Testis (tissue), 3 donors: ENCODE data around the gene DZIP1. TPM values are rescaled to one million over a fixed set of nuclear protein-coding genes. Genes with fewer than 3 reads are reported as not detected.

Source experiments
- DNase-seq: peaks from one replicate; pipeline ENCODE4 v3.0.0-alpha.2; 2019
- H3K27ac ChIP-seq, 2 donors: fragments of 200-600 bp; sonication (generic); one replicate each; pipeline ENCODE4 v1.5.1; 2019
- H3K27me3 ChIP-seq: fragments of 200-600 bp; sonication (generic); one replicate; pipeline ENCODE4 v1.5.1; 2019
- H3K36me3 ChIP-seq: fragments of 200-600 bp; sonication (generic); one replicate; pipeline ENCODE4 v1.5.1; 2017; ENCODE audit warnings: low read depth; ENCODE audit errors: missing control alignments
- H3K4me1 ChIP-seq: fragments of 200-600 bp; sonication (generic); one replicate; pipeline ENCODE4 v1.5.1; 2019
- H3K4me3 ChIP-seq, 2 donors: fragments of 200-600 bp; sonication (generic); one replicate each; pipeline ENCODE4 v1.5.1; 2017 to 2019
- H3K9me3 ChIP-seq: fragments of 200-600 bp; sonication (generic); one replicate; pipeline ENCODE4 v1.5.1; 2017
- POLR2A ChIP-seq: fragments of 450-650 bp; IDR thresholded peaks from one replicate; pipeline ENCODE4 v1.6.1; 2017; ENCODE audit warnings: antibody characterized with exemption, mild to moderate bottlenecking, moderate library complexity
- WGBS, 2 donors: methylation state at CpG; one replicate each; pipeline ENCODE4 v1.1.5; 2018; 5-methylcytosine and 5-hydroxymethylcytosine counted together
- intact Hi-C: fragments of 100-400 bp; cut with DNase I; formaldehyde crosslinking; loops from one replicate; pipeline ENCODE4 v1.15.1; 2023; ENCODE audit warnings: low total_unique reads
- polyA plus RNA-seq: library from polyadenylated mRNA; stranded (reverse); fragments of 350-450 nt; fragmentation: Illumina TruSeq; extraction: RNeasy Lipid Tissue Mini Kit (QIAGEN cat#74804); gene quantifications from one replicate; pipeline ENCODE4 v1.2.3, GENCODE V29; 2014; ENCODE audit warnings: low read depth, low replicate concordance; ENCODE audit not compliant: insufficient read depth
- total RNA-seq, 2 donors: library from RNA; depleted of rRNA; stranded (reverse); fragments of >200 nt; gene quantifications; one replicate each; pipeline ENCODE4 v1.2.3, GENCODE V29; 2016
- TF ChIP-seq, protein P1 (sequence below), 3 experiments: fragments of 450-650 bp in 2 of 3; fragments of 200-600 bp in 1 of 3; sonication (generic) in 1 of 3; IDR thresholded peaks; one replicate each; pipeline ENCODE4 v1.5.1; 2016 to 2019; ENCODE audit warnings: antibody characterized with exemption in 3 of 3, mild to moderate bottlenecking in 2 of 3, moderate library complexity in 1 of 3

The DZIP1 gene
- total and polyA plus RNA-seq, 3 donors from 2014 or later: 54.7 to 143 (median 63.7) TPM

DNA sequence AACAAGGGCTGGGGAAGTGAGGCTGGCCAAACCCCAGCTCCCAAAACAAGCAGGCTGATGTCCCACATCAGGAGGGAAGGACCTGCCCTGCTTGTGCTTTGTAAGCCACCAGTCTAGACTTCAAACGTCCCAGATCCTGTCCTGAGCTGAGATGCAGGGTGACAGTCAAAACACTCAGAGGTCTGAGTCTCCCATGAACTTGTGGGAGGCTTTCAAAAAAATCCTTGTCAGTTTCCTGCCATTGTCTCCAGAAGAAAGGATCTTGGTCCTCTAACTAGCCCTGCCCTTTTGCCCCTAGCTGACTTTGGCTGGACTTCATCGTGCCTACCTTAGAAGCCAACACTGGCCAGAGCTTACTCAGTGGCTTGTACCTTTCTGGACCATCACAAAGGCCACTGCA lies 43.3 kb downstream of the DZIP1 start:
- TF ChIP-seq, protein P1, sequence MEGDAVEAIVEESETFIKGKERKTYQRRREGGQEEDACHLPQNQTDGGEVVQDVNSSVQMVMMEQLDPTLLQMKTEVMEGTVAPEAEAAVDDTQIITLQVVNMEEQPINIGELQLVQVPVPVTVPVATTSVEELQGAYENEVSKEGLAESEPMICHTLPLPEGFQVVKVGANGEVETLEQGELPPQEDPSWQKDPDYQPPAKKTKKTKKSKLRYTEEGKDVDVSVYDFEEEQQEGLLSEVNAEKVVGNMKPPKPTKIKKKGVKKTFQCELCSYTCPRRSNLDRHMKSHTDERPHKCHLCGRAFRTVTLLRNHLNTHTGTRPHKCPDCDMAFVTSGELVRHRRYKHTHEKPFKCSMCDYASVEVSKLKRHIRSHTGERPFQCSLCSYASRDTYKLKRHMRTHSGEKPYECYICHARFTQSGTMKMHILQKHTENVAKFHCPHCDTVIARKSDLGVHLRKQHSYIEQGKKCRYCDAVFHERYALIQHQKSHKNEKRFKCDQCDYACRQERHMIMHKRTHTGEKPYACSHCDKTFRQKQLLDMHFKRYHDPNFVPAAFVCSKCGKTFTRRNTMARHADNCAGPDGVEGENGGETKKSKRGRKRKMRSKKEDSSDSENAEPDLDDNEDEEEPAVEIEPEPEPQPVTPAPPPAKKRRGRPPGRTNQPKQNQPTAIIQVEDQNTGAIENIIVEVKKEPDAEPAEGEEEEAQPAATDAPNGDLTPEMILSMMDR (IDR thresholded peaks at IDR 0.05): no peak
- TF ChIP-seq POLR2A: no peak
- Histone ChIP-seq H3K4me1 (no peaks in the 10 kb centered on the region), H3K36me3 (no peaks in the 10 kb centered on the region), H3K27me3 (no peaks in the 10 kb centered on the region), H3K4me3 (no peak overlapping the region), H3K9me3 (no peaks in the 10 kb centered on the region), H3K27ac (no peak overlapping the region)
- no peak for DNase-seq
- intact Hi-C loops: no loop called here
- 85 to 87% methylated on average over 2 of the region's 2 CpGs for WGBS, 2 donors

DNA sequence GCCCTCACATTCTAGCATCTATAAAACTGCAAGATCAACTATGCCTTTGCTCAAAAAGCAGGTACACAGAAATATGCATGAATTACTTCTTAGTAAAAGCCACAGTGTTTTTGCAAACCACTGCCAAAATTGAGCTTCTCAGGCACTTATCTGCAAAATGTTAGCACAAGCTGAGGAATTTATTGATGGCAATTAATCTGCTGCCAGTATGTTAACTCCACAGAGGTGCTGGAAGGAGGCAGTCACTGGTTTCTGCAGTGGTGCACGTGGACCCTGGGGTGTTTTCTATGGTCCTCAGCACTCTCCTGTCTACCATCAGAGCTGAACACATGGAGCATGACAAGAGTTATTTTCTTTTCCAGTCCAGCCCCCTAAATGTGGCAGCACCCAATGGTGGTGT lies 47.8 kb downstream of the DZIP1 start:
- intact Hi-C loops: no loop called here

DNA sequence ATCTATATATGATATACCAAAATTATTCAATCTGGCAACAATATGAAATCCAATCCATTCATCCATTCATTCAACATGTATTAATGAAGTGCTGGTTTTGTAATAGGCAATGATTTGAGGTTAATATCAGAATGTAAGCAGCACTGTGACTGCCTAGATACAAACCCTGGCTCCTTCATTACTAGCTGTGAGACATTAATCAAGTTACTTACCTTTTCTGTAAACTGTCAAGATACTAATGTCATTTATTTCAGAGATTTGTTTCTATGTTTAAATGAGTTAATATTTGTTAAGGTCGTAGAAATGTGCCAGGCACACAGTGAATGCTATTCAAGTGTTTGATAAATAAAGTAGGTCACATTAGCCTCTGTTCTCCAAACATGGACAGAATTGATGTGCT lies 51.0 kb downstream of the DZIP1 start:
- Histone ChIP-seq H3K4me3 (no peak overlapping the region), H3K27ac (no peak overlapping the region), H3K9me3 (no peaks in the 10 kb centered on the region), H3K4me1 (no peaks in the 10 kb centered on the region), H3K36me3 (no peaks in the 10 kb centered on the region), H3K27me3 (no peaks in the 10 kb centered on the region)
- TF ChIP-seq, protein P1 (IDR thresholded peaks at IDR 0.05): no peak
- no peak for TF ChIP-seq POLR2A
- no peak for DNase-seq
- intact Hi-C loops: no loop called here
- WGBS, 2 donors: 36 to 47% methylated on average over 1 of the region's 1 CpG

More for the DNA sequence above, 47.8 kb downstream of the DZIP1 start:
- TF ChIP-seq POLR2A: no peak
- TF ChIP-seq, protein P1 (IDR thresholded peaks at IDR 0.05): no peak
- no peaks in the 10 kb centered on the region for H3K36me3 ChIP-seq
- H3K27me3 ChIP-seq: no peaks in the 10 kb centered on the region
- WGBS, 2 donors: 48 to 82% methylated on average over 1 of the region's 1 CpG
- no peaks in the 10 kb centered on the region for H3K9me3 ChIP-seq
- no peak overlapping the region for H3K27ac ChIP-seq
- no peaks in the 10 kb centered on the region for H3K4me1 ChIP-seq
- DNase-seq: no peak
- no peak overlapping the region for H3K4me3 ChIP-seq

GRCh38 chr13:95588721-95589120 lies 55.8 kb downstream of the DZIP1 start:
- intact Hi-C loops: no loop called here
- no peak overlapping the region for H3K27ac ChIP-seq
- H3K4me1 ChIP-seq: no peaks in the 10 kb centered on the region
- DNase-seq: no peak
- H3K36me3 ChIP-seq: no peaks in the 10 kb centered on the region
- TF ChIP-seq, protein P1 (IDR thresholded peaks at IDR 0.05): no peak
- TF ChIP-seq POLR2A: no peak
- WGBS, 2 donors: 95 to 100% methylated on average over 2 of the region's 2 CpGs
- no peaks in the 10 kb centered on the region for H3K9me3 ChIP-seq
- no peaks in the 10 kb centered on the region for H3K27me3 ChIP-seq
- no peak overlapping the region for H3K4me3 ChIP-seq

DNA sequence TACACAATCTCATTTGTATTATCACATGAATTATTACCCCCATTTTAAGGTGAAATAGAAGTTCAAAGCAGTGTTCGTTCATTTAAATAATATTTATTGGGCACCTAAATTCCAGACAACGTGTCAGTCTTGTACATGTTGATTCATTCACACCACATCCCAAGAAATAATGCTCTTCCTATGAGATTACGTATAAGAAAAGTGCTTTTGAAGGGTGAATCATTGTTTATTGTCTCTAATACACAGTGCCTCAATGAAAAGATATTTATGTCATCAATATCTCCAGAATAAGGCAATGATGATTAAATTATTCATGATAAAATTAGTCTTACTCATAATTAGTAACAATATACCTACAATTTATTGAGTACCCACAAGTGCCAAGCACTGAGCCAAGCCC lies 56.4 kb downstream of the DZIP1 start:
- intact Hi-C loops: no loop called here
- Histone ChIP-seq H3K36me3 (no peaks in the 10 kb centered on the region), H3K9me3 (no peaks in the 10 kb centered on the region), H3K4me1 (no peaks in the 10 kb centered on the region), H3K27ac (no peak overlapping the region), H3K27me3 (no peaks in the 10 kb centered on the region), H3K4me3 (no peak overlapping the region)
- no peak for DNase-seq
- 82 to 86% methylated on average over 3 of the region's 3 CpGs for WGBS, 2 donors
- TF ChIP-seq, protein P1 (IDR thresholded peaks at IDR 0.05): no peak
- TF ChIP-seq POLR2A: no peak
